H9 (cell line): ENCODE measurements around the gene DENND6A. TPM values are rescaled to one million over a fixed set of nuclear protein-coding genes. Genes with fewer than 3 reads are reported as not detected.

Source experiments
- DNase-seq: peaks from one replicate; pipeline ENCODE4 v3.0.0-alpha.2; 2017
- H2AFZ ChIP-seq: one replicate; pipeline ENCODE4 v1.6.1; 2013; ENCODE audit warnings: mild to moderate bottlenecking, low read length, control low read depth, moderate library complexity
- H2AK5ac ChIP-seq: 2 replicates; pipeline ENCODE4 v1.6.1; 2013; ENCODE audit warnings: low read length, control low read depth, mixed read lengths; ENCODE audit not compliant: insufficient read length
- H2BK120ac ChIP-seq: one replicate; pipeline ENCODE4 v1.6.1; 2013; ENCODE audit warnings: low read depth, mild to moderate bottlenecking, low read length, control low read depth, inconsistent platforms; ENCODE audit not compliant: poor library complexity, severe bottlenecking
- H2BK12ac ChIP-seq: 2 replicates; pipeline ENCODE4 v1.6.1; 2013; ENCODE audit warnings: low read length, control low read depth, mixed read lengths, low read depth; ENCODE audit not compliant: insufficient read length
- H2BK15ac ChIP-seq: 2 replicates; pipeline ENCODE4 v1.6.1; 2013; ENCODE audit warnings: low read depth, low read length, control low read depth
- H2BK20ac ChIP-seq: one replicate; pipeline ENCODE4 v1.6.1; 2013; ENCODE audit warnings: low read depth, mild to moderate bottlenecking, low read length, control low read depth, inconsistent platforms; ENCODE audit not compliant: poor library complexity, severe bottlenecking
- H2BK5ac ChIP-seq: 2 replicates; pipeline ENCODE4 v1.6.1; 2013; ENCODE audit warnings: low read length, control low read depth, mixed read lengths; ENCODE audit not compliant: insufficient read length
- H3K14ac ChIP-seq: 2 replicates; pipeline ENCODE4 v1.6.1; 2013; ENCODE audit warnings: low read length, control low read depth; ENCODE audit not compliant: insufficient read depth
- H3K18ac ChIP-seq: 2 replicates; pipeline ENCODE4 v1.6.1; 2013; ENCODE audit warnings: low read depth, mild to moderate bottlenecking, mixed read lengths, low read length, control low read depth; ENCODE audit not compliant: insufficient read length
- H3K23ac ChIP-seq: 2 replicates; pipeline ENCODE4 v1.6.1; 2013; ENCODE audit warnings: low read length, control low read depth, mixed read lengths, low read depth; ENCODE audit not compliant: insufficient read length
- H3K23me2 ChIP-seq: 2 replicates; pipeline ENCODE4 v1.6.1; 2013; ENCODE audit warnings: low read depth, mild to moderate bottlenecking, mixed read lengths, low read length, control low read depth; ENCODE audit not compliant: insufficient read length, poor library complexity, severe bottlenecking
- H3K27ac ChIP-seq: 2 replicates; pipeline ENCODE4 v1.5.1; 2013; ENCODE audit warnings: low read length, control low read depth, mixed read lengths, low read depth; ENCODE audit not compliant: insufficient read length
- H3K27me3 ChIP-seq: 2 replicates; pipeline ENCODE4 v1.6.1; 2013; ENCODE audit warnings: low read length, control low read depth, inconsistent platforms; ENCODE audit not compliant: insufficient read depth
- H3K4ac ChIP-seq: 2 replicates; pipeline ENCODE4 v1.6.1; 2013; ENCODE audit warnings: low read depth, mild to moderate bottlenecking, control low read depth, inconsistent platforms, low read length, moderate library complexity
- H3K4me1 ChIP-seq: 2 replicates; pipeline ENCODE4 v1.6.1; 2013; ENCODE audit warnings: low read length, control low read depth, inconsistent platforms; ENCODE audit not compliant: insufficient read depth
- H3K4me2 ChIP-seq: 2 replicates; pipeline ENCODE4 v1.6.1; 2013; ENCODE audit warnings: low read length, control low read depth, mixed read lengths; ENCODE audit not compliant: insufficient read length, insufficient read depth
- H3K56ac ChIP-seq: 2 replicates; pipeline ENCODE4 v1.6.1; 2013; ENCODE audit warnings: low read depth, mild to moderate bottlenecking, mixed read lengths, low read length, control low read depth; ENCODE audit not compliant: insufficient read length
- H3K79me1 ChIP-seq: 2 replicates; pipeline ENCODE4 v1.6.1; 2013; ENCODE audit warnings: low read depth, mild to moderate bottlenecking, moderate library complexity, low read length, control low read depth, inconsistent platforms; ENCODE audit not compliant: insufficient read depth, poor library complexity, severe bottlenecking
- H3K79me2 ChIP-seq: 2 replicates; pipeline ENCODE4 v1.6.1; 2013; ENCODE audit warnings: low read length, control low read depth, inconsistent platforms; ENCODE audit not compliant: insufficient read depth
- H3K9ac ChIP-seq: 2 replicates; pipeline ENCODE4 v1.6.1; 2013; ENCODE audit warnings: low read length, control low read depth, mixed read lengths; ENCODE audit not compliant: insufficient read length; ENCODE audit errors: extremely low read depth
- H3K9me3 ChIP-seq: one replicate; pipeline ENCODE4 v1.6.1; 2013; ENCODE audit warnings: low read depth, low read length, inconsistent platforms; ENCODE audit not compliant: control insufficient read depth
- H3T11ph ChIP-seq: one replicate; pipeline ENCODE4 v1.6.1; 2013; ENCODE audit warnings: mild to moderate bottlenecking, low read length, control low read depth, inconsistent platforms
- H4K20me1 ChIP-seq: one replicate; pipeline ENCODE4 v1.6.1; 2013; ENCODE audit not compliant: control insufficient read depth, insufficient read length, insufficient read depth
- H4K5ac ChIP-seq: 2 replicates; pipeline ENCODE4 v1.6.1; 2013; ENCODE audit warnings: low read depth, mild to moderate bottlenecking, mixed read lengths, low read length, control low read depth; ENCODE audit not compliant: insufficient read length
- H4K8ac ChIP-seq: replicated peaks from 2 replicates; pipeline ENCODE4 v1.6.1; 2013; ENCODE audit warnings: low read length, control low read depth, mixed read lengths, low read depth; ENCODE audit not compliant: insufficient read length
- H4K91ac ChIP-seq: 2 replicates; pipeline ENCODE4 v1.6.1; 2013; ENCODE audit warnings: low read depth, mild to moderate bottlenecking, moderate library complexity, mixed read lengths, low read length, control low read depth; ENCODE audit not compliant: insufficient read length
- H3K27ac Mint-ChIP-seq, 3 experiments: 2 replicates in 2 of 3; 3 replicates in 1 of 3; pipeline ENCODE4 v1.8.0; 2020 to 2021; ENCODE audit warnings: mixed read lengths in 3 of 3, mild to moderate bottlenecking in 1 of 3, moderate library complexity in 1 of 3
- H3K27me3 Mint-ChIP-seq: 2 replicates; pipeline ENCODE4 v1.8.0; 2021; ENCODE audit warnings: low read depth, mild to moderate bottlenecking, moderate library complexity, mixed read lengths
- H3K36me3 Mint-ChIP-seq, 3 experiments: 2 replicates in 2 of 3; 3 replicates in 1 of 3; pipeline ENCODE4 v1.8.0; 2020 to 2021; ENCODE audit warnings: low read depth in 3 of 3, mixed read lengths in 3 of 3; ENCODE audit not compliant: insufficient read depth in 1 of 3
- H3K4me1 Mint-ChIP-seq, 2 experiments: 2 replicates each; pipeline ENCODE4 v1.8.0; 2020; ENCODE audit warnings: mixed read lengths in 2 of 2
- H3K4me3 Mint-ChIP-seq, 2 experiments: 2 replicates in 1 of 2; 3 replicates in 1 of 2; pipeline ENCODE4 v1.8.0; 2020 to 2021; ENCODE audit warnings: mild to moderate bottlenecking in 2 of 2, mixed read lengths in 2 of 2, moderate library complexity in 1 of 2
- H3K9me3 Mint-ChIP-seq, 2 experiments: 2 replicates in 1 of 2; 3 replicates in 1 of 2; pipeline ENCODE4 v1.8.0; 2020; ENCODE audit warnings: mild to moderate bottlenecking in 2 of 2, mixed read lengths in 2 of 2, moderate library complexity in 1 of 2
- WGBS: extraction: QIAGEN DNeasy Blood & Tissue Kit; methylation state at CpG from one replicate; pipeline ENCODE4 v1.1.7; 2013; ENCODE audit warnings: missing lambda C conversion rate, low lambda C conversion rate, mixed read lengths; ENCODE audit not compliant: insufficient read length; ENCODE audit errors: extremely low coverage; 5-methylcytosine and 5-hydroxymethylcytosine counted together
- total RNA-seq: library from RNA; stranded (reverse); gene quantifications from 2 replicates; pipeline ENCODE4 v1.2.1, GENCODE V29; 2021
- TF ChIP-seq, protein P1 (sequence below): fragments of 200-600 bp; sonication (generic); conservative IDR thresholded peaks from 3 replicates; pipeline ENCODE4 v1.8.0; 2021; ENCODE audit warnings: antibody characterized with exemption, mild to moderate bottlenecking

Gene DENND6A
- total RNA-seq, 1 experiment from 2014 or later: 13.2 TPM

DNA sequence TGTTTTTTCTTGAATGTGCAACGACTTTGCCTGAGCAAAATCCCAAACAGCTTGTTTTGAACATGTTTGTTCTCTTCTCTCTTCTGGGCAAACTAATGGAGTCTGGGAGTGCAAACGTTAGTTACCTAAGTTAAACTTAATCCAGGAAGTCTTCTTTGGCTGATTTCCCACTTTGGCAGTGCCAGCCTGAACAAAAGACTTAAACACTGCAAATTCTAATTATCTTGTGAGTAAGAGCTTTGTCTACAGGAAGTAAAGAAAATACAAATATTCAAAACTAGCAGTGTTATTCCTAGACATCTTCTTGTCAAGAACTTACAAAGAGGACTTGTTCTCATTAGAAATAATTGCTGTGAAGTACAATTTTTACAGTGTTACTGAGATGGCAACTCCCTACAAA lies 16.7 kb upstream of the DENND6A start:
- Histone ChIP-seq H2BK120ac (no peak overlapping the region), H2BK5ac (no peak overlapping the region), H2AK5ac (no peak overlapping the region), H2BK20ac (no peak overlapping the region), H4K20me1 (no peaks in the 10 kb centered on the region), H3T11ph (no peak overlapping the region), H3K4ac (no peak overlapping the region), H3K79me1 (no peaks in the 10 kb centered on the region), H3K4me2 (no peak overlapping the region), H3K23me2 (no peaks in the 10 kb centered on the region), H3K27ac (no peak overlapping the region), H3K18ac (no peak overlapping the region), H3K9ac (no peak overlapping the region), H4K91ac (no peak overlapping the region), H3K27me3 (no peaks in the 10 kb centered on the region), H4K8ac (no peak overlapping the region), H3K56ac (no peak overlapping the region), H2BK15ac (no peak overlapping the region), H2BK12ac (no peak overlapping the region), H3K23ac (no peak overlapping the region), H3K4me1 (no peaks in the 10 kb centered on the region), H3K9me3 (no peaks in the 10 kb centered on the region), H2AFZ (no peak overlapping the region), H3K79me2 (no peaks in the 10 kb centered on the region), H4K5ac (no peak overlapping the region), H3K14ac (no peak overlapping the region)
- no peak overlapping the region; a peak in 1 of 7 replicates for H3K27ac Mint-ChIP-seq
- no peak overlapping the region for H3K4me3 Mint-ChIP-seq
- peaks cover 0 to 11% (median 0%) of the 10 kb centered on the region in 3 experiments; a peak in 3 of 7 replicates for H3K36me3 Mint-ChIP-seq
- no peak for DNase-seq
- H3K4me1 Mint-ChIP-seq: peaks cover 0 to 8% of the 10 kb centered on the region in 2 experiments; a peak in 2 of 4 replicates
- TF ChIP-seq, protein P1, sequence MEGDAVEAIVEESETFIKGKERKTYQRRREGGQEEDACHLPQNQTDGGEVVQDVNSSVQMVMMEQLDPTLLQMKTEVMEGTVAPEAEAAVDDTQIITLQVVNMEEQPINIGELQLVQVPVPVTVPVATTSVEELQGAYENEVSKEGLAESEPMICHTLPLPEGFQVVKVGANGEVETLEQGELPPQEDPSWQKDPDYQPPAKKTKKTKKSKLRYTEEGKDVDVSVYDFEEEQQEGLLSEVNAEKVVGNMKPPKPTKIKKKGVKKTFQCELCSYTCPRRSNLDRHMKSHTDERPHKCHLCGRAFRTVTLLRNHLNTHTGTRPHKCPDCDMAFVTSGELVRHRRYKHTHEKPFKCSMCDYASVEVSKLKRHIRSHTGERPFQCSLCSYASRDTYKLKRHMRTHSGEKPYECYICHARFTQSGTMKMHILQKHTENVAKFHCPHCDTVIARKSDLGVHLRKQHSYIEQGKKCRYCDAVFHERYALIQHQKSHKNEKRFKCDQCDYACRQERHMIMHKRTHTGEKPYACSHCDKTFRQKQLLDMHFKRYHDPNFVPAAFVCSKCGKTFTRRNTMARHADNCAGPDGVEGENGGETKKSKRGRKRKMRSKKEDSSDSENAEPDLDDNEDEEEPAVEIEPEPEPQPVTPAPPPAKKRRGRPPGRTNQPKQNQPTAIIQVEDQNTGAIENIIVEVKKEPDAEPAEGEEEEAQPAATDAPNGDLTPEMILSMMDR: no peak
- WGBS: no CpG with 5 or more reads among the region's 2 CpGs
- no peaks in the 10 kb centered on the region for H3K27me3 Mint-ChIP-seq
- peaks cover 6 to 11% of the 10 kb centered on the region in 2 experiments; a peak in 4 of 5 replicates for H3K9me3 Mint-ChIP-seq
